Measurements from ENCODE around the gene PRMT1.

The PRMT1 gene

DNA sequence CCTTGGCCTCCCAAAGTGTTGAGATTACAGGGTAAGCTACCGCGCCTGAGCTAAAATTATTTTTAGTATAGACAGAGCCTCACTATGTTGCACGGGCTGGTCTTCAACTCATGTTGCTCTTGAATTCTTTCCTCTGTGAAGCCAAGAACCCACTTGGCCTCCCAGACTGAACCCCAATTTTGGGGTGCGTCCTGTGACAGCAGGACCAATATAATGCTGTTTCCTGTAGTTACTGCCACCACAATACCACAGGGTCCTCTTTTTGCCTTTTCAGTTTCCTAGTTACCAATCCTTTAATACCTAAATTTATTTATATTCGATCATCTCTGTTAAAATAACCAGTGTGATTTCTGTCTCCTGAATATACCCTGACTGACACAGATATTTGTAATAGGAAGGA, 53.1 kb downstream of the PRMT1 start:
- FAIRE-seq: no peak

Data from A204.1 (cell line).